ENCODE data around the gene NUPR1.
"Not testable (repeated sequence)": the region's sequence is repeated elsewhere in the genome, so short reads cannot be mapped to it uniquely, and the experiment has no call there.

NUPR1 gene

DNA sequence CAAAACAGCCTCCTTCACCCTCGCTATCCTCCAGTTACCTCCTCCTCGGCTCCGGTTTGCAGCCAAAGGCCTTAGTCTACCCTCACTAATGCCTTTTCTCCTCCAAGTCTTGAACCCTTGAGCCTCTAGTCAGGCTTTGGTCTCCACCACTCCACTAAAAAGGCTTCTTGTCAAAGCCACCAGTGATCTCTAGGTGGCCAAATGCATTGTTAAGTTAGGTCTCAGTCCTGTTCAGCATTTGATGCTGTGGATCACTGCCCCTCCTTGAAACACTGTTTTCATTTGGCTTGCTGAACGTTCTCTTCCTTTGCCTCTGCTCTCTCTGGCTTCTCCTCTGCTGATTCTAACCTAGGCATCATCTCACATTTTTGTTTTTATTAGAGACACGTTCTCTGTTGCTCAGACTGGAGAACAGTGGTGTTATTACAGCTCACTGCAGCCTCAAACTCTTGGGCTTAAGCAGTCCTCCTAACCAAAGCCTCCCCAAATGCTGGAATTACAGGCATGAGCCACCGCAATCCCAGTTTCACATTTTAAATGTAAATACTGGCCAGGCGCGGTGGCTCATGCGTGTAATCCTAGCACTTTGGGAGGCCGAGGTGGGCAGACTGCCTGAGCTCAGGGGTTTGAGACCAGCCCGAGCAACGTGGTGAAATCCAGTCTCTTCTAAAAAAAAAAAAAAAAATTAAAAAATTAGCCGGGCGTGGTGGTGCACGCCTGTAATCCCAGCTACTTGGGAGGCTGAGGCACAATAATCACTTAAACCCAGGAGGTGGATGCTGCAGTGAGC lies 16.1 kb upstream of the NUPR1 start:
- DNase-seq: no peak

GRCh38 chr16:28553776-28554633 lies 15.2 kb upstream of the NUPR1 start, which contains the start of gene SGF29:
TSS of gene SGF29 (plus strand) at chr16:28553920. CDS start at chr16:28581070, 27,150 bp downstream.
- peak; percentile 52 for DNase-seq

GRCh38 chr16:28549301-28549899 lies 10.6 kb upstream of the NUPR1 start:
- no peak for DNase-seq

DNA sequence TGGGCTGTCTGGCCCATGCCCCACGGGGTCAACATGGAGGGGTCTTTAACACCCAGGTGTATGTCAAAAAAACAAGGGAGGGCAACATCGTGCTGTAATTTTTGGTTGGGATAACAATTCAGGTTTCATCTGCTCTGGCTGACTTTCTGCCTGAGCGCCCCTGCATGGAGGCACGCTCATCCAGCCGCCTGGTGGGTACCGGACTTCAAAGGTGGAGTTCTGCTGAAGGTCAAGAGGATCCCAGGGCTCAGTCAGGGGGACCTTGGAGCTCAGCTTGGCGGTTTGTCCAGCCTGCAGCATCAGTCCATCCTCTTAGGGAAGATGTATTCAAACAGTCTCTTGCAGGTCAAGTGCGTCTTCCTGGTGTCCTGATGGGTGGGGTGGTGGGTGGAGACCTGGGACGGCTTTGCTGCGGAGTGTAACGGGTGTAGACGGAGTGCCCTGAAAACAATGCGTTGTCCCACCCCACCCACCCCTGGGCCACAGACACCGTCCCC lies 9.6 kb upstream of the NUPR1 start:
- DNase-seq: no peak

DNA sequence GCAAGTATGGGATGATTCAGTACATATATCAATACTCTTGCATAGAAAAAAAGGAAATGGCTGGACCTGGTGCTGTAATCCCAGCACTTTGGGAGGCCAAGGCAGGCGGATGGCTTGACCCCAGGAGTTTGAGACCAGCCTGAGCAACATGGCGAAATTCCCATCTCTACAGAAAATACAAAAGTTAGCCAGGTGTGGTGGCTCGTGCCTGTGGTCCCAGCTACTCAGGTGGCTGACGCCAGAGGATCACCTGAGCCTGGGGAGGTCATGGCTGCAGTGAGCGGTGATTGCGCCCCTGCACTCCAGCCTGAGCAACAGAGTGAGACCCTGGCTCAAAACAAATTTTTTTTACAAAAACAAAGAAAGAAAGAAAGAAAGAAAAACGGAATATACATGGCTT lies 7.9 kb upstream of the NUPR1 start:
- no peak for DNase-seq

- DNase-seq: not testable (repeated sequence)
Observed at GRCh38 chr16:28545964-28546363, 7.2 kb upstream of the NUPR1 start.

DNA sequence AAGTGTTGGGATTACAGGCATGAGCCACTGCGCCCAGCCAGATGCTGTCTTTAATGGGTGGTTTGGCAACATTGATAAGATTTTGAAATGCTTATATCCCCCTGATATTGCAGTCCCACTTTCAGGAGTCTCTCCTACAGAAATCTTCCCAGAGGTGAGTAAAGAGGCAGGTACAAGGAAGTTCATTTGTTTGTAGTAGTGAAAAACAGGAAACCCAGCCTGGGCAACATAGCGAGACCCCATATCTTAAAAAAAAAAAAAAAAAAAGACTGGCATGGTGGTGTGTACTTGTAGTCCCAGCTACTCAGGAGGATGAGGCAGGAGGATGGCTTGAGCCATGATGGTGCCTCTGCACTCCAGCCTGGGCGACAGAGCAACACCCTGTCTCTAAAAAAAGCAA lies 6.2 kb upstream of the NUPR1 start:
- no peak for DNase-seq

GRCh38 chr16:28543072-28543471 lies 4.3 kb upstream of the NUPR1 start:
- no peak for DNase-seq

DNA sequence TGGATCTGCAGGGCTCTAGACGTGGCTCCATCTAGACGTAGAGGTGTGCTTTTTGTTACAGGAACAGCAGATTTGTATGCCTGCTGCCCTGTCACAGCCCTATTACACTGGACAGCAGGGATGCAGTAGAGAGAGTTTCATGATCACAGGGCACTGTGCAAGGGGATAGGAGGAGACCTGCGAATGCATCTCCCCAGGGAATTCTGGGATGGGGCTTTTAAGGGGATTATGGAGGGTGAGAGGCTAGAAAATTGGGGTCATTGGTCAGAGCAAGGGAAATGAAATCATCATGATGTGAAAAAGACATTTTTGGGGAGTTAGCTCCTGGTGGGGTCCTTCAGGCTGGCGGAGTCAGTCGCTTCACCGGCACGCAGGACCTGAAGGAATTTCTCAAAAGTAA lies 3.9 kb upstream of the NUPR1 start:
- DNase-seq: no peak

GRCh38 chr16:28540346-28540745 lies 1.6 kb upstream of the NUPR1 start:
- no peak for DNase-seq

- DNase-seq: no peak
Observed at GRCh38 chr16:28537964-28538732, 626 bp downstream of the NUPR1 start.

DNA sequence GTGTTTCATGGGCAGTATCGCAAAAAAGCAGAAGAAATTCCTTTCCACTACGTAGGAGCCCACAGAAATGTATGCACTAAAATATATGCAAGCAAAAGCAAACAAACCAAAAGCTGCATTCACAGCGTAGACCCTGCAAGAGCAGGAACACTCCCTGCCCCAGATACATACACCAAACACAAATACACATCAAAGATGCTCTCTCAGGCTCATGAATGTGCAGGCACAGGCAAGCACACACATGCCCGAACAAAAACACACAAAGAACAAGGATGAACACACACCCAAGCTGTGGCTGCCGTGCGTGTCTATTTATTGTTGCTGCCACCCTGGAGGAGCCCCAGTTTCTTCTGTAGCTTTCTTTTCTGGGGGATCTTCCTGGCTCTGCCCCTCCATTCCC lies 1.7 kb downstream of the NUPR1 start:
- DNase-seq: no peak

DNA sequence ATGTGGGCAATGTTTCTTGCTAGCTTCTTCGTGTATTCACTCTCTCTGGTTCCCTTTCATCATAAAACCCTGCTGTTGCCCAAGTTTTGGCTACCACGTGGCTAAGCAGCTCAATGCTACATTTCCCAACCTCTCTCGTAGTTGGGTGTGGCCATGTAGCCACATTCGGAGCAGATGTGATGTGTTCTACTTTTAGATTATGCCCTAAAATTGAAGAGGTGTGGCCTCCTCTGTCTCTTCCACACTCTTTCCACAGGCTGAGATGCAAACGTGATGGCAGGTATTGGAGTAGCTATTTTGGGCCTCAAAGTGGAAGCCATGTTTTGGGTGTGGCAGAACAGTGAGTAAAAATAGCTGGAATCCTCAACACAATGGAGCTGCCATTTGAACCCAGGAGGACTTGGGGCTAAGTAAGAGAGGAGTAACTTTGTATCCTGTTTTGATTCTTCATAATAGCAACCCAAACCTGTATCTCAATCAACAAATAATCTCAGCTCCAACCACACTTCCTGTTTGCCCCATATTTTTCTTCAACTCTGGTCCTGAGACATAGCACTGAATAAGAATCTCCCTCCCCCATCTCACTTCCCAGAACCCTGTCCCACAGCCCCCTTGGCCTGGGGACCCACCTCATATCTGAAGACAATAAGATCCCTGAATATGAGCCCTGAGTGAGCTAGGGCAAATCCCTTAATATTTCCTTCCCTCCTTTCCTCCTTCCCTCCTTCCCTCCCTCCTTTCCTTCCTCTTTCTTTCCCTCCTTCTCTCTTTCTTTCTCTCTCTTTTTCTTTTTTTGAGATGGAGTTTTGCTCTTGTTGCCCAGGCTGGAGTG lies 4.0 kb downstream of the NUPR1 start:
- DNase-seq: peak; percentile 75

- no peak for DNase-seq
Observed at GRCh38 chr16:28532940-28533647, 5.7 kb downstream of the NUPR1 start.

DNA sequence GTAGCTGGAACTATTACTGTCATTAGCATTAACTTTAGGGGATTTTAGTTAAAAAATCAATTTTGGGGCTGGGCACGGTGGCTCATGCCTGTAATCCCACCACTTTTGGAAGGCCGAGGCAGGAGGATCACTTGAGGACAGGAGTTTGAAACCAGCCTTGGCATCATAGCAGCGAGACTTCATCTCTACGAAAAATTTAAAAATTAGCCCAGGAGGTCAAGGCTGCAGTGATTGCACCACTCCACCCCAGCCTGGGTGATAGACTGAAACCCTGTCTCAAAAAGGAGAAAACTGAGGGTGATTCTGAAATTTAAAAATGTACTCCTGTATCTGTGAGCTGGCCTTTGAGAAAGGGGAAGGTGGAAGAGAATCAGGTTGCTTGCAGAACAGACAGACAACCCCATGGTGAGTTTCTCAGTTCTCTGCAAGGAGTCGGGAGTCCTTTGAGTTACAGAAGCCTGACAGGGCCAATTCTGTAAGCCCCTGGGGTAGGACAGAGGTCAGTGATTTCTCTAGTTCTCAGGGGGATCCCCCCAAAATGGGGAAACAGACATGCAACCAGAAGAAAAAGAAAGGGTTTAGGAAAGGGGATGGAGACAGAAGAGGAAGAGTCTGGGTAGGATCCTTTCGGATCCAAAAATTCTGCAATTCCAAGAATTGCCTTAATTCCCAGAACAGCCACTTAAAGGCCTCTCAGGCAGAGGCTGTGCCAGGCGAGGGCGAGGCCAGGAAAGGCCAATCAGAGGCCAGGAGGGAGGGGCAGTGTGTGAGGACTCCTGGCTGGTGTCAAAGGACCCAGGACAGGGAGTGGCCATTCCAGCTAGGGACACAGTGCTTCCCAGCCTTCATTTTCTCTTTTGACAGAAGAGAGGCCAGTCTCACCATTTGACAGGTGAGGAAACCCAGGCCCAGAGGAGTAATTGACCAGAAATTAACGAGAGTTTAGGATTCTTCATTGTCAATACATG lies 6.7 kb downstream of the NUPR1 start:
- no peak for DNase-seq

DNA sequence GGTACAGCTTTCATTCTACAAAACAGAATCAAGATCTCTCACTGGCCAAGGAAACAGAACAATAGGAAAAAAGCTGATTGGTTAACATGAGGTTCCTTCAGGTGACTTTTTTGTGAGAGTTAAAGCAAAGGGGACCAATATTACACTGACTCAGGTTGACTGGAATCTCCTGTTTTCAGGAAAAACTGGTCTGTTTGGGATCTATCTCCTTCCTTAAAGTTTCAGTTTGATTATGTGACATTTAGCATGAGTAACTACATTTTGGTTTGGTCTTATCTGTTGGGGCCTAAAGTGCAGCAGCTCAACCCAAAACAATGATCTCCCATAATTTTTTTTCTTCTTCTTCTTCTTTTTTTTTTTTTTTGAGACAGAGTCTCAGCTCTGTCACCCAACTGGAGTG lies 9.7 kb downstream of the NUPR1 start:
- DNase-seq: no peak

- no peak for DNase-seq
Observed at GRCh38 chr16:28528463-28528867, 10.3 kb downstream of the NUPR1 start.

DNA sequence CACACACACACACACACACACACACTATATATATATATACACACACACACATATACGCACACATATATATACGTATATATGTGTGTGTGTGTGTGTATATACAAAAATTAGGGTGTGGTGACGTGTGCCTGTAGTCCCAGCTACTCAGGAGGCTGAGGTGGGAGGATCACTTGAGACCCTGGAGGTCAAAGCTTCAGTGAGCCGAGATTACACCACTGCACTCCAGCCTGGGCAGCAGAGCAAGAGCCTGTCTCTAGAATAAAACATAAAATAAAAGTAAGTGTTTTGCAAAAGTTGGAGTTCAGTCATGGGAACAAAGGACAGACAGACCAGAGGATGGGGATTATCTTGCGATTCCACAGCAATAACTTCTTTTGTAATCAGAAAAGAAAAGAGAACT lies 10.8 kb downstream of the NUPR1 start:
- no peak for DNase-seq

GRCh38 chr16:28527100-28527785 lies 11.5 kb downstream of the NUPR1 start:
- not testable (repeated sequence) for DNase-seq

Measured in SIG-M5 (cell line).